ENCODE measurements around the gene WDR7. TPM values are rescaled to one million over a fixed set of nuclear protein-coding genes. Genes with fewer than 3 reads are reported as not detected.

Gene WDR7
- total RNA-seq, 1 experiment from 2014 or later = 7.8 TPM

GRCh38 chr18:56799756-56800155 is 148.6 kb downstream of the WDR7 start:
- Mint-ChIP-seq H3K36me3 (ENCODE audit: insufficient read depth, unreplicated experiment) (no peaks in the 10 kb centered on the region), H3K9me3 (ENCODE audit: unreplicated experiment) (no peaks in the 10 kb centered on the region), H3K4me1 (ENCODE audit: low read depth, unreplicated experiment) (no peaks in the 10 kb centered on the region), H3K4me3 (ENCODE audit: unreplicated experiment) (no peak overlapping the region), H3K27ac (ENCODE audit: unreplicated experiment) (no peak overlapping the region), H3K27me3 (ENCODE audit: insufficient read depth, unreplicated experiment) (no peaks in the 10 kb centered on the region)
- intact Hi-C loops (cut with micrococcal nuclease; ENCODE audit: unreplicated experiment) = no loop called here
- Histone ChIP-seq H3K4me1 (no peaks in the 10 kb centered on the region), H3K27me3 (replicated peaks; ENCODE audit: control insufficient read depth, insufficient read depth, low read length) (no peaks in the 10 kb centered on the region), H3K36me3 (ENCODE audit: control insufficient read depth, insufficient read depth, low read length) (no peaks in the 10 kb centered on the region), H3K9me3 (no peaks in the 10 kb centered on the region), H3K4me3 (ENCODE audit: low read depth, low read length) (no peak overlapping the region)
- no TSS peak for BruUV-seq (replicated peaks)
- no peak for DNase-seq
- POLR2A ChIA-PET = no interaction called here
- CTCF ChIA-PET = no interaction called here
- no peak for TF ChIP-seq CTCF (IDR thresholded peaks at IDR 0.05; ENCODE audit: insufficient read depth in 1 of 2, low read depth in 1 of 2, low read length in 1 of 2, severe bottlenecking in 1 of 2, unreplicated experiment in 1 of 2)

GRCh38 chr18:56803051-56803450 is 151.9 kb downstream of the WDR7 start:
- no TSS peak for BruUV-seq (replicated peaks)

GRCh38 chr18:56804395-56804794 is 153.2 kb downstream of the WDR7 start:
- TF ChIP-seq CTCF (IDR thresholded peaks at IDR 0.05; ENCODE audit: insufficient read depth in 1 of 2, low read depth in 1 of 2, low read length in 1 of 2, severe bottlenecking in 1 of 2, unreplicated experiment in 1 of 2) = no peak
- Mint-ChIP-seq H3K27ac (ENCODE audit: unreplicated experiment) (no peak overlapping the region), H3K27me3 (ENCODE audit: insufficient read depth, unreplicated experiment) (no peaks in the 10 kb centered on the region), H3K9me3 (ENCODE audit: unreplicated experiment) (no peaks in the 10 kb centered on the region), H3K36me3 (ENCODE audit: insufficient read depth, unreplicated experiment) (no peaks in the 10 kb centered on the region), H3K4me1 (ENCODE audit: low read depth, unreplicated experiment) (no peaks in the 10 kb centered on the region), H3K4me3 (ENCODE audit: unreplicated experiment) (no peak overlapping the region)
- intact Hi-C loops (cut with micrococcal nuclease; ENCODE audit: unreplicated experiment) = no loop called here
- CTCF ChIA-PET = no interaction called here
- POLR2A ChIA-PET = no interaction called here
- H3K27me3 ChIP-seq (replicated peaks; ENCODE audit: control insufficient read depth, insufficient read depth, low read length) = no peaks in the 10 kb centered on the region
- no peaks in the 10 kb centered on the region for H3K4me1 ChIP-seq
- H3K36me3 ChIP-seq (ENCODE audit: control insufficient read depth, insufficient read depth, low read length) = no peaks in the 10 kb centered on the region
- no peak overlapping the region for H3K4me3 ChIP-seq (ENCODE audit: low read depth, low read length)
- no peak for DNase-seq
- no peaks in the 10 kb centered on the region for H3K9me3 ChIP-seq
- no TSS peak for BruUV-seq (replicated peaks)

More at GRCh38 chr18:56803051-56803450, 151.9 kb downstream of the WDR7 start:
- Mint-ChIP-seq H3K27me3 (ENCODE audit: insufficient read depth, unreplicated experiment) (no peaks in the 10 kb centered on the region), H3K27ac (ENCODE audit: unreplicated experiment) (no peak overlapping the region), H3K9me3 (ENCODE audit: unreplicated experiment) (no peaks in the 10 kb centered on the region), H3K4me3 (ENCODE audit: unreplicated experiment) (no peak overlapping the region), H3K36me3 (ENCODE audit: insufficient read depth, unreplicated experiment) (no peaks in the 10 kb centered on the region), H3K4me1 (ENCODE audit: low read depth, unreplicated experiment) (no peaks in the 10 kb centered on the region)
- intact Hi-C loops (cut with micrococcal nuclease; ENCODE audit: unreplicated experiment) = no loop called here
- ChIA-PET POLR2A (no interaction called here), CTCF (no interaction called here)
- H3K4me1 ChIP-seq = no peaks in the 10 kb centered on the region
- no peaks in the 10 kb centered on the region for H3K36me3 ChIP-seq (ENCODE audit: control insufficient read depth, insufficient read depth, low read length)
- no peaks in the 10 kb centered on the region for H3K9me3 ChIP-seq
- no peak for DNase-seq
- no peak overlapping the region for H3K4me3 ChIP-seq (ENCODE audit: low read depth, low read length)
- TF ChIP-seq CTCF (IDR thresholded peaks at IDR 0.05; ENCODE audit: insufficient read depth in 1 of 2, low read depth in 1 of 2, low read length in 1 of 2, severe bottlenecking in 1 of 2, unreplicated experiment in 1 of 2) = no peak
- no peaks in the 10 kb centered on the region for H3K27me3 ChIP-seq (replicated peaks; ENCODE audit: control insufficient read depth, insufficient read depth, low read length)
